ENCODE measurements around the gene VAV2.

DNA sequence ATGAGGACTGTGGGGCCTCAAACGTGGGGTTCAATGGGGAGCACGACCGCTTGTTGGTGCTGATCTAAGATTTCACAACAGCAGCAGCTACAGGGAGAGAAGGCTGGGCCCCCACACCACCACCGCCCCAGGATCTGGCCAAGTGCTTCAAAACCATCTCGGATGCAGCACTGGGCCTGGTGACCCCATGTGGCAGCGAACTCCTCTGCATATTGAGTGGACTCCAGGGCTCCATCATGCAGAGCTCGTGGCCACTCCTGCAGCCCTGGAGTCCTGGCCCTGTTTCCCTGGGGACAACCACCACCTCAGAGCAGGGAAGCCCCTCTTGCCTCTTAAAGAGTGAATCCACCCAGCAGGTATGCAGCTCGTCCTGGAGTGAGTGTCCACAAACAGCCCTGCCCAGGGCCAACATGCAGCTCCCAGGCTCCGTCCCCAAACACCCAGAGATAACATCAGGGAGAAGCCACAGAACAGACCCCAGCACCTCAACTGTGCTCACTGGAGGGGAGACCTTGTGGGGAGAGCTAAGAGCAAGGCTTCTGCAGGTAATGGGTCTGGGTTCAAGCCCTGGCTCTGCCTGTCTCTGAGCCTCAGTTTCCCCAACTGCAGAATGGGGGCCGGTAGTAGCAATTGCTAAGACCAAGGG is 150.8 kb downstream of the VAV2 start:
- TF ChIP-seq, protein P1, sequence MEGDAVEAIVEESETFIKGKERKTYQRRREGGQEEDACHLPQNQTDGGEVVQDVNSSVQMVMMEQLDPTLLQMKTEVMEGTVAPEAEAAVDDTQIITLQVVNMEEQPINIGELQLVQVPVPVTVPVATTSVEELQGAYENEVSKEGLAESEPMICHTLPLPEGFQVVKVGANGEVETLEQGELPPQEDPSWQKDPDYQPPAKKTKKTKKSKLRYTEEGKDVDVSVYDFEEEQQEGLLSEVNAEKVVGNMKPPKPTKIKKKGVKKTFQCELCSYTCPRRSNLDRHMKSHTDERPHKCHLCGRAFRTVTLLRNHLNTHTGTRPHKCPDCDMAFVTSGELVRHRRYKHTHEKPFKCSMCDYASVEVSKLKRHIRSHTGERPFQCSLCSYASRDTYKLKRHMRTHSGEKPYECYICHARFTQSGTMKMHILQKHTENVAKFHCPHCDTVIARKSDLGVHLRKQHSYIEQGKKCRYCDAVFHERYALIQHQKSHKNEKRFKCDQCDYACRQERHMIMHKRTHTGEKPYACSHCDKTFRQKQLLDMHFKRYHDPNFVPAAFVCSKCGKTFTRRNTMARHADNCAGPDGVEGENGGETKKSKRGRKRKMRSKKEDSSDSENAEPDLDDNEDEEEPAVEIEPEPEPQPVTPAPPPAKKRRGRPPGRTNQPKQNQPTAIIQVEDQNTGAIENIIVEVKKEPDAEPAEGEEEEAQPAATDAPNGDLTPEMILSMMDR (IDR thresholded peaks at IDR 0.05): no peak
- TF ChIP-seq EP300 (IDR thresholded peaks at IDR 0.05): no peak
- TF ChIP-seq POLR2A (IDR thresholded peaks at IDR 0.05; ENCODE audit: low read depth): no peak

Data from esophagus muscularis mucosa (tissue), 4 donors.